HepG2 (cell line): ENCODE measurements around the gene POLR3K. TPM values are rescaled to one million over a fixed set of nuclear protein-coding genes. Genes with fewer than 3 reads are reported as not detected.

ENCODE experiments used
- ATAC-seq: fragments of 200-7000 bp; cut with Tn5 transposase; 3 replicates; pipeline ENCODE4 v1.9.1; 2020; ENCODE audit warnings: mild to moderate bottlenecking, moderate library complexity
- BruUV-seq: library from RNA; stranded (reverse); fragments of 400-500 nt; replicated peaks from 2 replicates; lab custom pipeline; 2021; lab: Mats Ljungman, UMichigan
- CTCF ChIA-PET: fragments of 300-600 bp; formaldehyde crosslinking; extraction: SDS; loops from one replicate; lab custom pipeline; 2021; ENCODE audit warnings: low total read pairs, inconsistent platforms, low intra/inter-chr PET ratio; lab: Yijun Ruan, JAX
- POLR2A ChIA-PET: fragments of 350-600 bp; sonication (Branson Sonifier 250); formaldehyde crosslinking; loops from one replicate; lab custom pipeline; 2020; ENCODE audit warnings: antibody characterized with exemption, inconsistent platforms; lab: Yijun Ruan, JAX
- DNase-seq: peaks from one replicate; pipeline ENCODE4 v3.0.0-alpha.2; 2015; ENCODE audit warnings: low spot score
- FAIRE-seq: peaks from 3 replicates; lab custom pipeline; 2011; peaks lifted over from hg19 to GRCh38; lab: Jason Lieb, UNC
- H2AFZ ChIP-seq: one replicate; pipeline ENCODE4 v1.6.1; 2011; ENCODE audit warnings: low read length, inconsistent platforms
- H3K27ac ChIP-seq: fragments of 300-600 bp; 3 replicates; pipeline ENCODE4 v1.8.0; 2011; ENCODE audit warnings: mixed run types, mild to moderate bottlenecking, mixed read lengths, low read length, inconsistent platforms; ENCODE audit not compliant: insufficient read depth; ENCODE audit errors: extremely low read length
- H3K27me3 ChIP-seq, 2 experiments: fragments of 200-600 bp in 1 of 2; 2 replicates in 1 of 2; 3 replicates in 1 of 2; pipeline versions ENCODE4 v1.6.0 to v1.8.0; 2011; ENCODE audit warnings: low read length in 2 of 2, mild to moderate bottlenecking in 2 of 2, moderate library complexity in 2 of 2, inconsistent platforms in 1 of 2; ENCODE audit not compliant: insufficient read depth in 2 of 2, control insufficient read depth in 1 of 2
- H3K36me3 ChIP-seq, 2 experiments: fragments of 200-600 bp in 1 of 2; replicated peaks in 1 of 2; 2 replicates in 1 of 2; 3 replicates in 1 of 2; pipeline versions ENCODE4 v1.5.1 to v1.8.0; 2011; ENCODE audit warnings: low read length in 2 of 2, inconsistent platforms in 1 of 2; ENCODE audit not compliant: insufficient read depth in 2 of 2, control insufficient read depth in 1 of 2
- H3K4me1 ChIP-seq: 2 replicates; pipeline ENCODE4 v1.5.1; 2012; ENCODE audit warnings: low read length, inconsistent platforms; ENCODE audit not compliant: insufficient read depth
- H3K4me2 ChIP-seq: 2 replicates; pipeline ENCODE4 v1.6.0; 2011; ENCODE audit warnings: low read depth, low read length, inconsistent platforms
- H3K4me3 ChIP-seq, 3 experiments: fragments of 200-600 bp in 1 of 3; sonication (generic), shearing (Covaris generic) in 1 of 3; replicated peaks in 1 of 3; 2 replicates each; pipeline ENCODE4 v1.5.1; 2011 to 2016; ENCODE audit warnings: low read length in 3 of 3, inconsistent platforms in 2 of 3, low read depth in 2 of 3, mild to moderate bottlenecking in 2 of 3, control low read depth in 1 of 3, mixed read lengths in 1 of 3; ENCODE audit not compliant: insufficient read depth in 1 of 3
- H3K79me2 ChIP-seq: one replicate; pipeline ENCODE4 v1.6.1; 2011; ENCODE audit warnings: low read length, inconsistent platforms; ENCODE audit not compliant: insufficient read depth
- H3K9ac ChIP-seq: 2 replicates; pipeline ENCODE4 v1.6.0; 2011; ENCODE audit warnings: mild to moderate bottlenecking, low read depth, low read length, inconsistent platforms; ENCODE audit not compliant: insufficient read depth
- H3K9me3 ChIP-seq: 2 replicates; pipeline ENCODE4 v1.5.1; 2012; ENCODE audit warnings: mild to moderate bottlenecking, low read length
- H4K20me1 ChIP-seq: 2 replicates; pipeline ENCODE4 v1.6.0; 2011; ENCODE audit warnings: inconsistent platforms, mild to moderate bottlenecking, low read length, moderate library complexity; ENCODE audit not compliant: insufficient read depth
- HNRNPL ChIP-seq: fragments of 200-400 bp; formaldehyde crosslinking; IDR thresholded peaks from 2 replicates; pipeline ENCODE4 v1.6.1; 2017; ENCODE audit warnings: mild to moderate bottlenecking, low read depth, low read length
- MED8 ChIP-seq: sonication (generic); formaldehyde crosslinking; IDR thresholded peaks from 2 replicates; pipeline ENCODE4 v1.8.1; 2023; ENCODE audit warnings: mild to moderate bottlenecking, missing genetic modification reagents; ENCODE audit not compliant: insufficient replicate concordance
- MXD4 ChIP-seq: IDR thresholded peaks from 2 replicates; pipeline ENCODE4 v1.6.1; 2016; ENCODE audit warnings: mild to moderate bottlenecking, missing biosample characterization, missing genetic modification reagents
- NCOA2 ChIP-seq: sonication (generic); formaldehyde crosslinking; IDR thresholded peaks from 2 replicates; pipeline ENCODE4 v1.8.0; 2022; ENCODE audit warnings: inconsistent platforms
- RFXANK ChIP-seq: IDR thresholded peaks from 2 replicates; pipeline ENCODE4 v1.6.1; 2016
- ZBTB7B ChIP-seq: sonication (generic); formaldehyde crosslinking; IDR thresholded peaks from 2 replicates; pipeline ENCODE4 v1.4.0; 2020; ENCODE audit warnings: missing genetic modification reagents
- ZNF33B ChIP-seq: sonication (generic); formaldehyde crosslinking; IDR thresholded peaks from 2 replicates; pipeline ENCODE4 v1.5.1; 2020; ENCODE audit warnings: mild to moderate bottlenecking, missing genetic modification reagents
- WGBS: methylation state at CpG from one replicate; pipeline ENCODE4 v1.1.6; 2017; ENCODE audit warnings: low lambda C conversion rate; 5-methylcytosine and 5-hydroxymethylcytosine counted together
- in situ Hi-C: cut with HindIII; loops from 2 replicates; pipeline ENCODE4 v1.10.0; 2017; ENCODE audit warnings: low pct_unique_long_range_greater_than_20kb; ENCODE audit not compliant: extremely low pct_ligation_motif_present
- intact Hi-C: fragments of 100-400 bp; cut with micrococcal nuclease; formaldehyde crosslinking; loops from one replicate; pipeline ENCODE4 v1.10.0; 2022; ENCODE audit not compliant: unreplicated experiment
- polyA plus RNA-seq, 8 experiments: library from polyadenylated mRNA; depleted of rRNA in 3 of 8; stranded (reverse) in 7 of 8; unstranded in 1 of 8; fragments of >200 nt; fragmentation: Illumina TruSeq in 4 of 8; extraction: Trizol in 4 of 8; gene quantifications; 2 replicates each; pipeline versions ENCODE4 v1.2.1 to v1.2.3, GENCODE V29; 2011 to 2016; ENCODE audit warnings: low read depth in 4 of 8, missing spikeins in 1 of 8, mixed read lengths in 1 of 8; ENCODE audit not compliant: insufficient read depth in 1 of 8
- total RNA-seq, 5 experiments: library from RNA; depleted of rRNA; stranded (reverse); fragments of >200 nt; fragmentation: Illumina TruSeq; extraction: Trizol; gene quantifications; 2 replicates each; pipeline ENCODE4 v1.2.3, GENCODE V29; 2016; ENCODE audit warnings: low read depth in 1 of 5
- TF ChIP-seq, protein P1 (sequence below): sonication (generic); formaldehyde crosslinking; IDR thresholded peaks from 2 replicates; pipeline ENCODE4 v1.4.0; 2020; ENCODE audit warnings: low read depth, missing genetic modification reagents

Gene POLR3K
- total and polyA plus RNA-seq, 2 of the 13 experiments (the other 11 are each of a cell fraction or from before 2014, with no cell fraction given) = 14.8 to 18.8 TPM

DNA sequence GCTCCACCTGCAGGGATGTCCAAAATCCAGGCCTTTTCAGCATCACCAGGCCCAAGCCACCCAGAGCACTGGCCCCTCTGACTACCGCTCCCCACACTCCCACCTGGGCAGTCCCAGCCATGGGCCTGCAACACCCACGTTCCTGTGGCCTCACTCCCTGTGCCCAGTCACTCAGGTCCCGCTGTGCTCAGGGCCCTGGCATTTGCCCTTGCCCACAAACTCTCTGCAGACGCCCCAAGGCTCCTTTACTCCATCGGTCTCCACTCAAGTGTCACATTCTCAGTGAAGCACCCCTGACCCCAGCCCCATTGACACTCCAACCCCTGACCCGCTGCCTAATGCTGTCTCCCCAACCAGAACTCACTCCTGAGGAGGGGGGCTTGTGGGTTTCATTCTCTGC, 48.2 kb upstream of the POLR3K start (continued):
- TF ChIP-seq, protein P1, sequence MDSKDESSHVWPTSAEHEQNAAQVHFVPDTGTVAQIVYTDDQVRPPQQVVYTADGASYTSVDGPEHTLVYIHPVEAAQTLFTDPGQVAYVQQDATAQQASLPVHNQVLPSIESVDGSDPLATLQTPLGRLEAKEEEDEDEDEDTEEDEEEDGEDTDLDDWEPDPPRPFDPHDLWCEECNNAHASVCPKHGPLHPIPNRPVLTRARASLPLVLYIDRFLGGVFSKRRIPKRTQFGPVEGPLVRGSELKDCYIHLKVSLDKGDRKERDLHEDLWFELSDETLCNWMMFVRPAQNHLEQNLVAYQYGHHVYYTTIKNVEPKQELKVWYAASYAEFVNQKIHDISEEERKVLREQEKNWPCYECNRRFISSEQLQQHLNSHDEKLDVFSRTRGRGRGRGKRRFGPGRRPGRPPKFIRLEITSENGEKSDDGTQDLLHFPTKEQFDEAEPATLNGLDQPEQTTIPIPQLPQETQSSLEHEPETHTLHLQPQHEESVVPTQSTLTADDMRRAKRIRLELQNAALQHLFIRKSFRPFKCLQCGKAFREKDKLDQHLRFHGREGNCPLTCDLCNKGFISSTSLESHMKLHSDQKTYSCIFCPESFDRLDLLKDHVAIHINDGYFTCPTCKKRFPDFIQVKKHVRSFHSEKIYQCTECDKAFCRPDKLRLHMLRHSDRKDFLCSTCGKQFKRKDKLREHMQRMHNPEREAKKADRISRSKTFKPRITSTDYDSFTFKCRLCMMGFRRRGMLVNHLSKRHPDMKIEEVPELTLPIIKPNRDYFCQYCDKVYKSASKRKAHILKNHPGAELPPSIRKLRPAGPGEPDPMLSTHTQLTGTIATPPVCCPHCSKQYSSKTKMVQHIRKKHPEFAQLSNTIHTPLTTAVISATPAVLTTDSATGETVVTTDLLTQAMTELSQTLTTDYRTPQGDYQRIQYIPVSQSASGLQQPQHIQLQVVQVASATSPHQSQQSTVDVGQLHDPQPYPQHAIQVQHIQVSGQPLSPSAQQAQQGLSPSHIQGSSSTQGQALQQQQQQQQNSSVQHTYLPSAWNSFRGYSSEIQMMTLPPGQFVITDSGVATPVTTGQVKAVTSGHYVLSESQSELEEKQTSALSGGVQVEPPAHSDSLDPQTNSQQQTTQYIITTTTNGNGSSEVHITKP = no peak
- TF ChIP-seq ZNF33B (CRISPR knock-in tag) (no peak), HNRNPL (no peak), NCOA2 (no peak), RFXANK (CRISPR knock-in tag) (no peak), MXD4 (CRISPR knock-in tag) (no peak)

- no peaks in the 10 kb centered on the region for H4K20me1 ChIP-seq
- WGBS = 100% methylated on average over 2 of the region's 5 CpGs
- ATAC-seq (no peak), DNase-seq (no peak), FAIRE-seq (no peak)
- H3K27me3 ChIP-seq = no peaks in the 10 kb centered on the region
- no peak overlapping the region for H2AFZ ChIP-seq
- no peaks in the 10 kb centered on the region for H3K79me2 ChIP-seq
- TF ChIP-seq MED8 (CRISPR knock-in tag) = no peak
- TF ChIP-seq ZBTB7B (CRISPR knock-in tag) = no peak
- BruUV-seq = no TSS peak
- in situ Hi-C loops (no loop called here), intact Hi-C loops (no loop called here)
- ChIA-PET POLR2A (no interaction called here), CTCF (no interaction called here)
- H3K9ac ChIP-seq = no peak overlapping the region
- H3K4me3 ChIP-seq = no peak overlapping the region
- H3K4me2 ChIP-seq = no peak overlapping the region
- peaks cover 9 to 35% of the 10 kb centered on the region in 2 experiments for H3K36me3 ChIP-seq
- H3K27ac ChIP-seq = no peak overlapping the region
- H3K9me3 ChIP-seq = no peaks in the 10 kb centered on the region
- peaks cover 22% of the 10 kb centered on the region for H3K4me1 ChIP-seq
Observed at GRCh38 chr16:100989-101388, 47.6 kb upstream of the POLR3K start.
